ENCODE data around the gene SDS. TPM values are rescaled to one million over a fixed set of nuclear protein-coding genes. Genes with fewer than 3 reads are reported as not detected.

Gene SDS
- total RNA-seq, 1 experiment from 2014 or later: not detected

Other genes with a start within 250 kb of the SDS start
- 48.3 and 57.9 TPM in 2 replicates for gene DDX54, start 218.4 kb downstream of the SDS start, total RNA-seq (2014; rRNA removed; shearing (Covaris generic); ENCODE audit: low replicate concordance)
- 37.1 and 53.0 TPM in 2 replicates for gene RITA1, start 218.2 kb downstream of the SDS start, total RNA-seq (2014; rRNA removed; shearing (Covaris generic); ENCODE audit: low replicate concordance)
- 16.4 and 18.9 TPM in 2 replicates for gene TPCN1, start 182.4 kb downstream of the SDS start, total RNA-seq (2014; rRNA removed; shearing (Covaris generic); ENCODE audit: low replicate concordance)
- 18.5 and 20.2 TPM in 2 replicates for gene SLC8B1, start 68.8 kb downstream of the SDS start, total RNA-seq (2014; rRNA removed; shearing (Covaris generic); ENCODE audit: low replicate concordance)
- gene PLBD2, start 45.3 kb downstream of the SDS start, total RNA-seq (2014; rRNA removed; shearing (Covaris generic); ENCODE audit: low replicate concordance): 10.1 and 12.6 TPM in 2 replicates
- gene SDSL, start 18.5 kb upstream of the SDS start, total RNA-seq (2014; rRNA removed; shearing (Covaris generic); ENCODE audit: low replicate concordance): 32.2 and 48.2 TPM in 2 replicates
- not detected in 2 replicates for gene LHX5, start 68.0 kb upstream of the SDS start, total RNA-seq (2014; rRNA removed; shearing (Covaris generic); ENCODE audit: low replicate concordance)

Data from Caki2 (cell line).